Fibroblast of skin of scalp (primary cell): Measurements from ENCODE around the gene CD9. TPM values are rescaled to one million over a fixed set of nuclear protein-coding genes. Genes with fewer than 3 reads are reported as not detected.
"Not testable (repeated sequence)": the region's sequence is repeated elsewhere in the genome, so short reads cannot be mapped to it uniquely, and the experiment has no call there.

Experiments used
- DNase-seq: peaks from one replicate; pipeline ENCODE4 v3.0.0-alpha.2; 2013
- polyA plus RNA-seq, 2 experiments: library from polyadenylated mRNA; unstranded; fragments of 120-200 nt; gene quantifications; one replicate each; pipeline ENCODE4 v1.2.1, GENCODE V29; 2013; ENCODE audit not compliant: insufficient read length in 2 of 2

CD9 gene, protein sequence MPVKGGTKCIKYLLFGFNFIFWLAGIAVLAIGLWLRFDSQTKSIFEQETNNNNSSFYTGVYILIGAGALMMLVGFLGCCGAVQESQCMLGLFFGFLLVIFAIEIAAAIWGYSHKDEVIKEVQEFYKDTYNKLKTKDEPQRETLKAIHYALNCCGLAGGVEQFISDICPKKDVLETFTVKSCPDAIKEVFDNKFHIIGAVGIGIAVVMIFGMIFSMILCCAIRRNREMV
- 24.8 TPM for polyA plus RNA-seq (2013, experiment 1 of 2; ENCODE audit: insufficient read length)
- polyA plus RNA-seq (2013, experiment 2 of 2; ENCODE audit: insufficient read length), result 32.4 TPM

DNA sequence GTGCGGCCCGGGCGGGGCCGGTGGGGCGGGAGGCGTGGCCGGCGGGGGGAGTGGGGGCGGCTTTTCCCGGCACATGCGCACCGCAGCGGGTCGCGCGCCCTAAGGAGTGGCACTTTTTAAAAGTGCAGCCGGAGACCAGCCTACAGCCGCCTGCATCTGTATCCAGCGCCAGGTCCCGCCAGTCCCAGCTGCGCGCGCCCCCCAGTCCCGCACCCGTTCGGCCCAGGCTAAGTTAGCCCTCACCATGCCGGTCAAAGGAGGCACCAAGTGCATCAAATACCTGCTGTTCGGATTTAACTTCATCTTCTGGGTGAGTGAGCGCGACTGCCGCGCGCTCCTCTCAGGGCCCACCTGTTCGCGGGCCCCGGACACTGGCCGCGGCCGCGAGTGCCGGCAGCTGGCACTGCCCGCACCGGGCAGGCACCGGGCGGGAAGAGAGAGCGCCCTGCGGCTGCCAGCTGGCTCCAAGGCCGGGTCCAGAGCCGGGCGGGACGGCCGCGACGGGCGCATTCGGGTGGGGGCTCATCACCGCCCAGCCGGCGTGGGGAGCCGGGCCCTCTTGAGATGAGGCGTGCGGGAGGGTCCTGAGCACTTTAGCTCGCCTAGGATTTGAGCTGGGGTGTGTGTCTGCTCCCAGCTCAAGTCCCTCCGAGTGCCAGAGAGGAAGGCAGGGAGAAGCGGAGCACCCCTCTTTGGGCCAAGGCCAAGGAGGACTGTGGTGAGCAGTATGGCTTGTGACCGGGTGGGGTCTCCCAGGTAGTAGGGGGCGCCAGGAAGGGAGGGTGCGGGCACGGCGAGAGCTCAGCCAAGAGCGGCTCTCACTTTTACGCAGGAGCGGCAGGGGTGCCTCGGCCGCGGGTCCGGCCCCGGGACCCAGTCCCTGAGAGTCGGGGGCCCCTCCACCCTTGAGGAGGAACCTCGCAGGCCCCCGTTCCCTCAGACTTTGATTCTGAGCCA, at the start of gene CD9:
CD9 (plus strand) TSS at position 145 of the 957 bp plus-strand sequence; CDS start at position 245, 100 bp downstream.
- DNase-seq, result no peak

DNA sequence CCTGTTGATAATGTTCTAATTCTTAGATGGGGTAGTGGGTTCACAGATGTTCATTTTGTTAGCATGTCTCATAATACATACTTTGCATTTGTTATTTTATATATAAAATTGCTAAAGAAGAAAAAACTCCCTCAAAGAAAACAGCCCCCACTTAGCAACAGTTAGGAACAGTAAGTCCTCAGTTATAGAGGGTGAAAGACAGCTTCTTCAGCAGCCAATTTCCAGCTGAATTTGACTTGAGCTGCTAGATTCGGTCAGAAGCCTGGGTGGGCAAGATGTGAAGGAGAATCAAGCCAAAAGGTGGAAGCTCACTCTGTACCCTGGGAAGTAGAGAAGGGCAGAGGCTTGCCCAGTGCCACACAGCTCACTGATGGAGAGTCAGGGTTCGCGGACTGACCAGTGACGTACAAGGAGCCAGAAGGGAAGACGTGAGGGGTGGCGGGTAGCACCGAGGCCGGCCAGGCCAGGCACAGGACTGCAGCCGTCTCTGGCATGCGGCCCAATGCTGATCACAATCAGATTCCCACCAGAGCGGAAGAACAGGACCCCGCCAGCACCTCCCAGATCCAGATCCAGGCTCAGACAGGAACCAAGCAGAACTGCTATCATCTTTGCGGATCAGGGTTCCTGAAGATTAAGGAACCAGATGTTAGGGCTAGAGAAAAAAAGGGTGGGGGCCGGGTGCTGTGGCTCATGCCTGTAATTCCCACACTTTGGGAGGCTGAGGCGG, 45.3 kb upstream of the CD9 start:
- DNase-seq, result no peak

DNA sequence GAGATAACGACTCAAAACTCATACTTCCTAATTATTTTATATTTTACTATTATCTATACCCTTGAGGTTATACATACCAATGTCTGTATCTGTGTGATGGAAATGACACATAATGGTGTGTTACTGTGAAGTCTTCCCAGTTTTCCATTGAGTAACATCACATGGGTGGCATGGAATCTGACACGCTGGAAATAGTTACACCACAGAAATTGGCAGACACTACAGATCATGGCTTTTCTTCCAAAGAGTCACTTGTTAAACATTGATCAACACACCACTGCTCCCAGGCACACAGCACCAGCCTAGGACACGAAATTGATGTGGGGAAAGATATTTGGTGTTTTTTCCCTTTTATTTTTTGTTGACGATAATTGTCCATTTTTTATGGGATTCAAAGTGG, 42.7 kb upstream of the CD9 start:
- DNase-seq, result no peak

DNA sequence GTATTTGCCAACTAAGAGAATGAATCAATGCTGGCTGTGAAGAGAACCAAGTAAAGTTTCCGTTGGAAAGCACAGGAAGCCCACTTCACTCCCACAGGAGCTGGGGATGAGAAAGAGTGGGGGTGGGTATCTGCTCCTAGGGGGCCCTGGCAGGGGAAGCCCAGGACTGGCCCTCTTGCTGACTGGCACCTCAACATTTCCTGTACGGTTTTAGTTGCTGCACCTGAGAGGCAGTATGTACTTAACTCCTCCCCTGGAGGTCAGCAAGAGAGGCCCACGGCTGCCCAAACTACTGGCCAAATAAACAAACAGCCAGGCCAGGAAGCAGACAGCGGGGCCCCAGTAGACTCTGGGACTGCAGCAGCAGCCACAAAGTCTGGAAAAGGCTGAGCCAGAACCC, 41.9 kb upstream of the CD9 start:
- no peak for DNase-seq

DNA sequence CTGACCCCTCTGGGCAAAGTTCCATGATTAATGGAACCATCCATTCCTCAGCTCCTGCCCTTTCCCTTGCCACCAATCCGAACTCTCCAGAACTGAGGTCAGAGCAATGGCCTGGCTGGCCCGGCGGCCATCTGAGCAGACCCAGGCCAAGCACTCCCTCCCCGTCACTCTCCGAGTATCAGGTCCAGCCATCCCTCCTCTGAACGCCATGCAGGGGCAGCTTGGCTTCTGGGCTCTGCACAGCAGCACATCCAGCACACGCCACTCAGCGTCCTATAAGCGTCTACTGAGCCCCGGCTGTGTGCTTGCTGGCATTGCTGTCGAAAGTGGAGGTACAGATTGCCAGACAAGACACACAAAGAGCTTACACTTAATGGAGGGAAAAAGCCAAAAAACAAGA, 41.5 kb upstream of the CD9 start:
- DNase-seq, result no peak

DNA sequence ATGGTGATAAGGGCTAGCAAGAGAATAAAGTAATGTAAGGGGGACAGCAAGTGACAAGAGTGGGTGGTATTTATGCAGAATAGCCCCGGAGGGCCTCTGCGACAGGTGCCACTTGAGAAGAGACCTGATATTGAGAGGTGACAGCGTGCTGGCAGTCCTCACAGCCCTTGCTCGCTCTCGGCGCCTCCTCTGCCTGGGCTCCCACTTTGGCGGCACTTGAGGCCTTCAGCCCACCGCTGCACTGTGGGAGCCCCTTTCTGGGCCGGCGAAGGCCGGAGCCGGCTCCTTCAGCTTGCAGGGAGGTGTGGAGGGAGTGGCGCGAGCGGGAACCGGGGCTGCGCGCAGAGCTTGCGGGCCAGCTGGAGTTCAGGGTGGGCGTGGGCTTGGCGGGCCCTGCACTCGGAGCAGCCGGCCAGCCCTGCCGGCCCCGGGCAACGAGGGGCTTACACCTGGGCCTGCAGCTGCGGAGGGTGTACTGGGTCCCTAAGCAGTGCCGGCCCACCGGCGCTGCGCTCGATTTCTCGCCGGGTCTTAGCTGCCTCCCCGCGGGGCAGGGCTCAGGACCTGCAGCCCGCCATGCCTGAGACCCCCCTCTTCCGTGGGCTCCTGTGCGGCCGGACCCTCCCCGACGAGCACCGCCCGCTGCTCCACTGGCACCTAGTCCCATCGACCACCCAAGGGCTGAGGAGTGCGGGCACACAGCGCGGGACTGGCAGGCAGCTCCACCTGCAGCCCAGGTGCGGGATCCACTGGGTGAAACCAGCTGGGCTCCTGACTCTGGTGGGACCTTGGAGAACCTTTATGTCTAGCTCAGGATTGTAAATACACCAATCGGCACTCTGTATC, 40.8 kb upstream of the CD9 start:
- not testable (repeated sequence) for DNase-seq

DNA sequence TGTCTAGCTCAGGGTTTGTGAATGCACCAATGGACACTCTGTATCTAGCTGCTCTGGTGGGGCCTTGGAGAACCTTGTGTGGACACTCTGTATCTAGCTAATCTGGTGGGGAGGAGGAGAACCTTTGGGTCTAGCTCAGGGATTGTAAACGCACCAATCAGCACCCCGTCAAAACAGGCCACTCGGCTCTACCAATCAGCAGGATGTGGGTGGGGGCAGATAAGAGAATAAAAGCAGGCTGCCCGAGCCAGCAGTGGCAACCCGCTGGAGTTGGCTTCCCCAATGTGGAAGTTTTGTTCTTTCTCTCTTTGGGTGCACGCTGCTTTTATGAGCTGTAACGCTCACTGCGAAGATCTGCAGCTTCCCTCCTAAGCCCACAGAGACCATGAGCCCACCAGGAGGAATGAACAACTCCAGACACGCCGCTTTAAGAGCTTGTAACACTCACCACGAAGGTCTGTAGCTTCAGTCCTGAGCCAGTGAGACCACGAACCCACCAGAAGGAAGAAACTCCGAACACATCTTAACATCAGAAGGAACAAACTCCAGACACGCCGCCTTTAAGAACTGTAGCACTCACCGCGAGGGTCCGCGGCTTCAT, 40.1 kb upstream of the CD9 start:
- DNase-seq, result not testable (repeated sequence)

DNA sequence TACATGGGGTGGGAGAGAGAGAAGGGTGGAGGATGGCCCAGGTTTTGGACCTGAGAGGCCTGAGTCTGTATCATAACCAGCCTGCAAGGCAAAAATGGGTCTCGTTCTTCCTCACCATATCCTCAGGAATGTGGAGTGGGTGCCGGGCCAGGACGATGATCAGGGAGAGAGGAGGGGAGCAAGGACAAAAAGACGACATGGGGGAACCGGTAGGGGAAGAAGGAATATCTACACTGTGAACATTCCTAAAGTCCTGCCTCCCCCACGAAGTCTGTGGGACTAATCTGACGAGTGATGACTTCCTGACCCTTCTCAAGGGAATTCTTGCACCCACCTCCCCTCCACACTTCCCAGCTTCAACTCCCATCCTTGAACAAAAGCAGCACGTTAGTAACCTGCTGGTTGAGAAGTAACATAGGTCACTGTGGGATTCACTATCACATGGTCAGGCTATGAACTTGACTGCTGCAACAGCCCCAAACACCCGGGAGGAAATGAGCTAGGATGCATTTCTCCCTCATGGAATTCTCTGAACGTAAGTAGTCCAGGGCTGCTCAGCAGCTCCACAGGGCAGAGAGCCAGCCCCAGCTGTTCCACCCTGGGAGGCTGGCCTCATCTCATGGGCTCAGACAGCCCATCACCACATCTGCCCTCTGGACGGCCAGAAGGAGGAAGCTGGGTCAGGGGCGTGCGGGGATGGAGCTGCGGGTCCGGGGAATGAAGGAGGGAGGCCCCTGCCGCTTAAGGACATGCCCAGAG, 38.9 kb upstream of the CD9 start:
- peak; percentile 74 for DNase-seq

DNA sequence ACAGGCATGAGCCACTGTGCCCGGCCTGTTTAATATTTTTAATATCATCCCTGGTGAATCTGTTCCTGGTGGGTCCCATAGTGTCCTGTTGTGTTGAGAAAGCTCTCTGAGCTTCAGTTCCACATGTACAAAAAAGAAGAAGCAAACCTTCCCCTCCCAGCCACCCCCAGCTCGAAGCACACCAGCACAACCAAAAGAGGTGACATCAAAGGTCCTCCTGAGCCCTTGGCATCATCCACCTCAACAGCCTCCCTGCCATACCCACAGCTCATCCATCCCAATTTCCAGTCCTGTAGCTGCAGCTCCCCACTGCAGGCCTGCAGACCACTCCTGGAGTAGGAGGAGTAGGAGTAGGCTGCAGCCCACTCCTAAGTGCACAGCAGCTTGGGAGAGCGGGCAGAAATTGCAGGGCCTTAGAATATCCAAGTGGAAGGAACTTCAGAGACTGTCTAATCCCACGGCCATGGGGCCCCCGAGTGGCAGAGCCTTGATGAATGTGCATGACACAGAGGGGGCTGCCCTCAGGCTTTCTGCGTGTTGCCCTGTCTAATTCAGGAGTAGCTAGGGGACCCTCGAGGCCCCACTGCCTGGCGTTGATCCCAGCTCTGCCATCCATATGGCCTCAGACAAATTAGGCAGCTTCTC, 36.7 kb upstream of the CD9 start:
- DNase-seq, result no peak

DNA sequence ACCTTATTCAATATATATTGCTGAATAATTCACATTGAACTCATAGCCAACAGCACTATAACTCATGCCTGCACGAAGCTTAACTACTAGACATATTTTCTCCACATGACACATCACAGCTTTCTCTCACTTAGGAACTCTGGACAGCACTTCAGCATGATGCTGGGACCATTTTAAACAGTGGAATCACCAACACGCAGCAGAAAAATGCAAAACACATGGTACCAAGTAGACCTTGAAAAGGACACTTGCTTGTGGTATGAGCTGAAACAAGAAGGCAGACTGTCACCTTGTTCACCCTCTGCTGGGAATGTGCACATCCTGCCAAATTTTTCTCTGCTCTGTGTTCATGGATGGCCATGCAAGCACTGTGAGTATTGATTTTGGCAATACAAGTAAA, 34.8 kb upstream of the CD9 start:
- DNase-seq, result peak; percentile 77

DNA sequence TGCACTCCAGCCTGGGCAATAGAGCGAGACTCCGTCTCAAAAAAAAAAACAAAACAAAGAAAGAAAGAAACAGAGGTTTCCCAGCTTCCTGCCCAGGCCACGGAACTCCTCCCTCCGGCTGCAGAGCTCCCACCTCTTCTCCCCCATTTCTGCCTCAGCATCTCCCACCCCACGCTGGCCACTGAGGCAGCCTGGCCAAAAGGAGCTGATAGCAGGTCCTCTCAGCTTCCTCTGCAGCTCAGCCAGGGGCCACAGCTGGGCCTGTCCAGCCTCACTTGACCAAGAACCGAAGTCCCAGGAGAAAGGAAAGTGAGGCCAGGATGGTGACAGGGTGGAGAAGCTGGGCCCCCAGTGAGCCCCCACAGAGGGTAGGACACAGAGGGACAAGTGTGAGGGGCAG, 33.4 kb upstream of the CD9 start:
- DNase-seq, result no peak

DNA sequence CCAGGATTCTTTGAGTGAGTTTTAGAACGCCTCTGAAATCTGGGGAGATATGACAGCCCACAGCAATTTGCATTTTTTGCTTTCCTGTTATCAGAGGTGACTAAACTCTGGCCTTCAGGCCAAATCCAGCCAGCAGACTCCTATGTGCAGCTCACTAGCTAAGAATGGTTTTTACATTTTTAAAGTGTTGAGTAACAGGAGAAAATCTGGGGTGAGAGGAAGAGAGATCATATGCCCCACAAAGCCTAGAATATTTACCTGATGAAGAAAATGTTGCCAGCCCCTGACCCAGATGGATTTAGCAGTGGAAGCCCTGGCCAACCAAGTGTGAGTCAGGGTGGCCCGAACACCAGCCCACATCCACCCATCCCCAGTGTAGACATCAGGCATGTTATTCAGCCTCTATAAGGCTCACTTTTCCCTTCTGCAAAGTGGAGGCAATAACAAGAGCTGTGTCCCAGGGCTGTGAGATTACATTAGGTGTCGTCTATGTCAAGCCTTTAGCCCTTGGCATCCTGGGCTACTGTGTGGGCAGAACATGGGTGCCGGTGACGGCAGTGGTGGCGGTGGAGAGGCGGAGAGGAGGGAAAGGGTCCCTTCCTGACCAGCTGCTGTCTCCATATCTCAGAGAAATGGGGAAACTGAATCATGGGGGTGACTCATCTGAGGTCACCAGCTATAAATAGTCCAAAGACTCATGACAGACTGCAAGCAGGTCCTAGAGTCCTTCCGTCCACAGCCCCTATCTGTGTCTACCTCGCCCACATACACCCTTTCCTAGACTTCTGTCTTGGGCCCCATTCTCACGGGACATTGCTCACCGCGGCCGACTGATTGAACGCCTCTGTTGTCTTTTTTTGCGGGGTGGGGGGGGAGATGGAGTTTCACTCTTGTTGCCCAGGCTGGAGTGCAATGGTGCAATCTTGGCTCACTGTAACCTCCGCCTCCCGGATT, 32.6 kb upstream of the CD9 start:
- DNase-seq, result peak; percentile 93

DNA sequence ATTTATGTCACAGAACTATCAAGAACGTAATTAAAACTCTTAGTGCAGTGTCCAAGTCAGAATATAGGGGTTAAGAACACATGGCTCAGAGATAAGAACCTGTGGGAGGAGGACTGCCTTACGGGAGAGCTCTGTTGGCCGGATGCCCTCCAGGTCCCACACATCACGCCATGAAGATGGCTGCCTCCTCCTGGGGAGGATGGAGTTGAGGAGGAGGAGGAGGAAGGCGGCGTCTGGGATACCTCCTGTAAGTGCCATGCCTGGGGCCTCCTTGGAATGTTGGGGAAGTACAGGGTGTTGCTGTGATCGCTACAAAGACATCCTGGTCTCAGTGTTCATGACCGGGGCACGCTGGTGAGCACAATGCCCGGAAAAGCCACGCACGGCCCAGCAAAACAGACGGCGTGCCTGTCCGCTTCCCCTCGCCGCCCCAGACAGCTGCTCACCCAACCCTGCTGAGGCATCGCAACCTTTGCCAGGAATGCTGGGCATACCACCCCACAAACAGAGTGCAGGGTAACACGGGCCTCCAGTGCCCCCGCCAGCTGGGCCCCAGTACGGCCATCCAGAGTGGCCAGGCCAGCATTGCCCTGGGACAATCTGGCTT, 28.7 kb upstream of the CD9 start:
- DNase-seq, result no peak

DNA sequence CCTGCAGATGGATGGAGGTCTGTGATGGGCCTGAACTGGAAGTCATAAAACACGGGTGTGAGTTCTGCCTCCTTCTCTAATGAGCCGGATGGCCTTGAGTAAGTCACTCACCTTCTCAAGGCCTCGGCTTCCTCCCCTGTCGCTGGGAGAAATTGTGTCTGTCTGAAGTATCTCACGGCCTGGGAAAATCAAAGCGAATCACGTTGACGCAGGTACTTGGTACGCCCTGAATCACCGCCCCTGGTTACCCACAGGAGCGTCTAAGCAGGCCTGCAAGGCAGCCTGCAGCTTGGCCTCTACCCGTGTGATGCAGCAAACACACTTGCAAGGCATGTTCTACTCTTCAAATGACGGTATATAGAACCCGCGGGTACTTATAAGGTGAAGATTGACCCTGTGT, 28.1 kb upstream of the CD9 start:
- DNase-seq, result no peak

DNA sequence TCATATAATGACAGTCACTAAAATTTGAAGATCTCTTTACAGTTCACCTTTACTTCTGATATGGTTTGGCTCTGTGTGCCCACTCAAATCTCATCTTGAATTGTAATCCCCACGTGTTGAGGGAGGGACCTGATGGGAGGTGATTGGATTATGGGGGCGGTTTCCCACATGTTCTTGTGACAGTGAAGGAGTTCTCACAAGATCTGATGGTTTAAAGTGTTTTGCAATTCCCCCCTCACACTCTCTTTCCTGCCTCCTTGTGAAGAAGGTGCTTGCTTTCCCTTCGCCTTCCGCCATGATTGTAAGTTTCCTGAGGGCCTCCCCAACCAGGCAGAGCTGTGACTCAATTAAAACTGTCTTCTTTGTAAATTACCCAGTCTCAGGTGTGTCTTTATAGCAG, 27.3 kb upstream of the CD9 start:
- no peak for DNase-seq

DNA sequence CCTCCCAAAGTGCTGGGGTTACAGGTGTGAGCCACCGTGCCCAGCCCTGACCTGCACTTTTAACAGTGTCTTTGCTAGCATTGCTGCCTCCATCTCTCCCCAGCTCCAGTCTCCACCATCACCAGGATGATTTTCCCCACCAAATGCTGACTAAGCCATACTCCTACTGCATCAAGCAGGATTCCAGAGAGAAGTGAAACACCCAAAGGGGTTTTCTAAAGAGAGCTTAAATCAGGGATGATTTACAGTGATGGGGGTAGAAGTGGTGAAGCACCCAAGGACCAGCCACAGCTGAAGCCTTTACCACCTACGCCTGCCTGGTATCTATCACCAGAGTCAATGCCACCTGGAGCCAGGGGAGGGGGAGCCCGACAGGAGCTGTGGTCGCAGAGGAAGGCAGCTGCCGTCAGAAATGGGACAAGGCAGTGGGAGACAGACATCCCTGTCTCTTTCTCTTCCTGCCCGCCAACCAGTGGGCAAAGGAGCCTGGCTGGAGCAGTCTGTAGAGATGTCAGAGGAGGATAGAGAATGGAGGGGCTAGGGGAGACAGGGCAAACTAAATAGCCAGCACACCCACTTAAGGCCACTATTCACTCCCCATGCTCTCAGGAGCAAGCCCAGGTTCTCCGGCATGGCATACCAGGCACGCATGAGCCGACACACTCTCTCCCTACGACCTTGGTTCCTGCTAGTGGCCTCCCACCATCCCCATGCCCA, 22.4 kb upstream of the CD9 start:
- DNase-seq, result no peak

DNA sequence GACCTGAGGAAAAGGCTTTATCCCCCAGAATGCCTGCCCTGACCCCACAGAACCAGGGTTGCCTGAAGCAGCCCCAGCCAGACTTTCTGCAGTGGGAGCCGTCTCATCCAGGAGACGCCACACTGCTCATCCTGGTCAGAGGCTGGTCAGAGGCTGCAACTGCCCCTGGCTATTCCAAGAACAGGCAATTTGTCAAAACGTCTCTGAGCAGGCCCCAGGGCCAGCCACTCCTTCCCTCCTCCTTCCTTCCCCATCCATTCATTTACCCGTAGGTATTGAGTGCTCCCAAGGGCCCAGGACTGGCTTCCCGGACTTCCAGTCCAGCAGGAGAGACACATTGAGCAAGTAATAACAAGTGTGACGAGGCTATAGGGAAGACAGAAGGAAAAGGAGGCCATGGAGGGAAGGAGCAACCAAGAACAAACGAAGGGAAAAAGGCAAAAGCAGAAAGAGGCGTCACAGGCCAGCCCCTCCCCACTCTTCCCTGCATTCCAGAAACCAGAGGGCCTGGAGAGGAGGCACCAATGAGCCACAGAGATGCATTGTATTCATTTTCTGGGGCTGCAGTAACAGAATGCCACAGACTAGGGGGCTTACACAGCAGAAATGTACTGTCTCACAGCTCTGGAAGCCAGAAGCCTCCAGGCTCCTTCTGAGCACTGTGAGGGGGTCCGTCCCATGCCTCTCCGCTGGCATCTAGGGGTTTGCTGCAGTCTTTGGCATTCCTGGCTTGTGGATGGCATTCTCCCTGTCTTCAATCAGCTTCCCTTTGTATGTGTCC, 21.0 kb upstream of the CD9 start:
- peak; percentile 91 for DNase-seq
